KMS-11 (cell line): ENCODE data around the gene HOXA4.

ENCODE experiments used
- H2AFZ ChIP-seq: fragments of 200-600 bp; sonication (generic); 2 replicates; pipeline ENCODE4 v1.6.1; 2016; ENCODE audit warnings: antibody characterized with exemption, mixed run types, low read depth
- H3K27ac ChIP-seq: fragments of 200-600 bp; sonication (generic); 2 replicates; pipeline ENCODE4 v1.6.1; 2016; ENCODE audit warnings: mild to moderate bottlenecking, mixed run types
- H3K27me3 ChIP-seq: fragments of 200-600 bp; sonication (generic); 2 replicates; pipeline ENCODE4 v1.6.1; 2017; ENCODE audit warnings: mild to moderate bottlenecking, low read depth, mixed run types, moderate library complexity; ENCODE audit not compliant: insufficient read depth
- H3K36me3 ChIP-seq: fragments of 200-600 bp; sonication (generic); 2 replicates; pipeline ENCODE4 v1.6.1; 2017; ENCODE audit warnings: mild to moderate bottlenecking, mixed run types; ENCODE audit not compliant: insufficient read depth
- H3K4me1 ChIP-seq: fragments of 200-600 bp; sonication (generic); 2 replicates; pipeline ENCODE4 v1.6.1; 2016; ENCODE audit warnings: mild to moderate bottlenecking, low read depth, mixed run types; ENCODE audit not compliant: poor library complexity, severe bottlenecking
- H3K4me2 ChIP-seq: fragments of 200-600 bp; sonication (generic); 2 replicates; pipeline ENCODE4 v1.7.0; 2016; ENCODE audit warnings: mild to moderate bottlenecking, mixed run types
- H3K4me3 ChIP-seq: fragments of 200-600 bp; sonication (generic); IDR thresholded peaks from 2 replicates; pipeline ENCODE4 v1.6.1; 2017; ENCODE audit warnings: low read depth, low read length, mixed read lengths; ENCODE audit not compliant: insufficient read depth
- H3K79me2 ChIP-seq: fragments of 200-600 bp; sonication (generic); 2 replicates; pipeline ENCODE4 v1.6.1; 2016; ENCODE audit warnings: low read depth, mixed run types; ENCODE audit not compliant: insufficient read depth
- H3K9ac ChIP-seq: fragments of 200-600 bp; sonication (generic); 2 replicates; pipeline ENCODE4 v1.6.1; 2016; ENCODE audit warnings: mild to moderate bottlenecking, mixed run types
- H4K20me1 ChIP-seq: fragments of 200-600 bp; sonication (generic); 2 replicates; pipeline ENCODE4 v1.6.1; 2016; ENCODE audit warnings: mild to moderate bottlenecking, mixed run types; ENCODE audit not compliant: insufficient read depth
- CTCF ChIP-seq: fragments of 200-600 bp; sonication (generic); conservative IDR thresholded peaks from 2 replicates; pipeline ENCODE4 v1.6.1; 2017; ENCODE audit warnings: low read depth, mild to moderate bottlenecking, antibody characterized with exemption, low read length, moderate library complexity, mixed read lengths

The HOXA4 gene

GRCh38 chr7:27143023-27143949 is 12.7 kb upstream of the HOXA4 start, which contains the start of gene HOXA5:
HOXA5 (minus strand) TSS chr7:27143681; CDS start chr7:27143607, 74 bp downstream.
- Histone ChIP-seq H3K9ac (no peak within 1 kb of the TSS; the same call in 1 of the 2 replicates), H3K79me2 (no peaks in the 10 kb centered on the region), H2AFZ (peak within 1 kb of the TSS; percentile 80), H4K20me1 (no peaks in the 10 kb centered on the region), H3K4me1 (no peaks in the 10 kb centered on the region), H3K27ac (no peak within 1 kb of the TSS), H3K27me3 (no peaks in the 10 kb centered on the region), H3K4me3 (no peak within 1 kb of the TSS), H3K36me3 (no peaks in the 10 kb centered on the region), H3K4me2 (peak within 1 kb of the TSS; percentile 34)
- TF ChIP-seq CTCF = peak; percentile 83

GRCh38 chr7:27142580-27143022 is 12.0 kb upstream of the HOXA4 start:
- peak overlapping the region; percentile 80 for H2AFZ ChIP-seq
- H3K27ac ChIP-seq = no peak overlapping the region
- no peaks in the 10 kb centered on the region for H4K20me1 ChIP-seq
- H3K9ac ChIP-seq = no peak overlapping the region; the same call in 1 of the 2 replicates
- no peak for TF ChIP-seq CTCF
- H3K27me3 ChIP-seq = no peaks in the 10 kb centered on the region
- H3K4me1 ChIP-seq = no peaks in the 10 kb centered on the region
- H3K4me3 ChIP-seq = no peak overlapping the region
- H3K4me2 ChIP-seq = peak overlapping the region; percentile 34; the same call in 1 of the 2 replicates
- no peaks in the 10 kb centered on the region for H3K36me3 ChIP-seq
- no peaks in the 10 kb centered on the region for H3K79me2 ChIP-seq

- H3K4me3 ChIP-seq = no peak overlapping the region
- TF ChIP-seq CTCF = no peak
- H3K4me2 ChIP-seq = peak overlapping the region; percentile 34; the same call in 1 of the 2 replicates
- H3K9ac ChIP-seq = no peak overlapping the region
- H3K79me2 ChIP-seq = no peaks in the 10 kb centered on the region
- H4K20me1 ChIP-seq = no peaks in the 10 kb centered on the region
- H3K36me3 ChIP-seq = no peaks in the 10 kb centered on the region
- H3K4me1 ChIP-seq = no peaks in the 10 kb centered on the region
- H2AFZ ChIP-seq = no peak overlapping the region
- no peak overlapping the region for H3K27ac ChIP-seq
- H3K27me3 ChIP-seq = no peaks in the 10 kb centered on the region
These were observed 11.5 kb upstream of the HOXA4 start for GRCh38 chr7:27141923-27142579.

- no peaks in the 10 kb centered on the region for H3K27me3 ChIP-seq
- no peak overlapping the region for H3K9ac ChIP-seq
- H3K4me3 ChIP-seq = no peak overlapping the region
- H3K27ac ChIP-seq = no peak overlapping the region
- no peak overlapping the region for H2AFZ ChIP-seq
- no peaks in the 10 kb centered on the region for H3K79me2 ChIP-seq
- TF ChIP-seq CTCF = no peak
- no peak overlapping the region for H3K4me2 ChIP-seq
- no peaks in the 10 kb centered on the region for H3K36me3 ChIP-seq
- no peaks in the 10 kb centered on the region for H3K4me1 ChIP-seq
- H4K20me1 ChIP-seq = no peaks in the 10 kb centered on the region
These were observed 10.8 kb upstream of the HOXA4 start for GRCh38 chr7:27141137-27141922.
